Stimulated activated naive CD8-positive, alpha-beta T cell treated with anti-CD3 and anti-CD28 coated beads, Interleukin-15, amount 100 ng/mL, for 72 hours (primary cell): ENCODE measurements around the gene AAMP.

Experiments used
- ATAC-seq: fragments of 150-1000 bp; cut with Tn5 transposase; 2 replicates; pipeline ENCODE4 v1.10.0; 2021; ENCODE audit warnings: mild to moderate bottlenecking, moderate library complexity
- DNase-seq, 2 donors: peaks; one replicate each; pipeline ENCODE4 v3.0.0; 2021 to 2022
- H3K27ac Mint-ChIP-seq, 2 donors: one replicate each; pipeline ENCODE4 v1.8.0; 2022; ENCODE audit warnings: mild to moderate bottlenecking in 2 of 2, mixed read lengths in 2 of 2, moderate library complexity in 2 of 2
- H3K27me3 Mint-ChIP-seq: one replicate; pipeline ENCODE4 v1.8.0; 2022; ENCODE audit warnings: mixed read lengths
- H3K4me1 Mint-ChIP-seq: one replicate; pipeline ENCODE4 v1.8.0; 2022; ENCODE audit warnings: mild to moderate bottlenecking, mixed read lengths
- H3K4me3 Mint-ChIP-seq, 2 donors: one replicate each; pipeline ENCODE4 v1.8.0; 2022; ENCODE audit warnings: mild to moderate bottlenecking in 2 of 2, mixed read lengths in 2 of 2, moderate library complexity in 1 of 2
- H3K9me3 Mint-ChIP-seq, 2 donors: one replicate each; pipeline ENCODE4 v1.8.0; 2022; ENCODE audit warnings: mixed read lengths in 2 of 2

Gene AAMP

GRCh38 chr2:218216336-218216673, 53.6 kb downstream of the AAMP start:
- peak overlapping the region; percentile 93 to 95 for H3K27ac Mint-ChIP-seq
- ATAC-seq = no peak
- peaks cover 26% of the 10 kb centered on the region for H3K4me1 Mint-ChIP-seq
- no peak for DNase-seq
- peak overlapping the region; percentile 90 to 94 for H3K4me3 Mint-ChIP-seq
- H3K9me3 Mint-ChIP-seq = no peaks in the 10 kb centered on the region
- H3K27me3 Mint-ChIP-seq = no peaks in the 10 kb centered on the region
